NCI-H2029 (cell line): Measurements from ENCODE around the gene MYLK2.
A peak's percentile ranks its signal among the peaks of the same experiment; 100 is the strongest.

Experiments
- DNase-seq: peaks from one replicate; lab custom pipeline; 2025; lab: John Stamatoyannopoulos, UW

The MYLK2 gene

DNA sequence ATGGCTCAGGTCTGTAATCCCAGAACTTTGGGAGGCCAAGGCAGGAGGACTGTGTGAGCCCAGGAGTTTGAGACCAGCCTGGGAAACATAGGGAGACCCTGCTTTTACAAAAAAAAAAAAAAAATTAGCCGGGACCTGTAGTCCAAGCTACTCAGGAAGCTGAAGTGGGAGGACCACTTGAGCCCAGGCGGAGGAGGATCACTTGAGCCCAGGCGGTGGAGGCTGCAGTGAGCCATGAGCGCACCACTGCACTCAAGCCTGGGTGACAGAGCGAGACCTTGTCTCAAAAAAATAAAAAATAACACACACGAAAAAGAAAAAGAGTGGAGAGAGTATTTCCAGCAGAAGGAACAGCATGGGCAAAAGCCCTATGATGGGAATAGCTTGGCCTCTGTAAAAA, 53.2 kb downstream of the MYLK2 start:
- peak; percentile 25 for DNase-seq

DNA sequence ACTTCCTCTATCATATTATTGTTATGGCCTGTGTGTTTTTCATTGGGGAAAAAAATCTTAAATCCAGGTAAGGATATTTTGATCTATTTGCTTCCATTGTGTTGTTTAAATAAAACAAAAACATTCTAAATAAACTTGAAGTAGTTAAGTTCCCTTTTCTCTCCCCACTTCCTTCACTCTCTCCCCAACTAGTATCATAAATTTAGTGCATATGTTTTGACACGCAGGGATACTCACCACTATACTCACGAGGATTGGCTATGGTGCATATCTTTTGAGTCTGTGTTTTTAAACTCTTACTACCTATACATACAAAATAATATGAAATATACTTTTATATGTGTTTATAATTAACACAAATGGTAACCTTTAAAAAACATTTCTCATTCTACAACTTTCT, 56.5 kb downstream of the MYLK2 start:
- no peak for DNase-seq

DNA sequence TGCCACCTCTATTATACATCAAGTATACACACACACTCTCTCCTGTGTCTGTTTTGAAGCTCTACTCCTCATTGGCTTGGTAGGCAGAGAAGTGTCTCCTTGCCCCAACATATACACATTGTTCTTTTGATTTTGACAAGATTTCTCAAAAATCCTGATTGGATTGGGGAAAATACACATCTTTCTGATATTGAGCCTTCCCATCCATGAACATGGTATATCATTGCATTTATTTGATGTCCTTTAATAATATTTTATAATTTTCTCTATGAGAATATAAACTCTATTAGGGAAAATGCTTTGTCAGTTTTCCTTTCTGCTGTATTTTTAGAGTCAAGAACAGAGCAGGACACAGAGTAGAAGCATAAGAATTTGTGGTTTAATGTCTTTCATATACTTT, 58.5 kb downstream of the MYLK2 start:
- no peak for DNase-seq

DNA sequence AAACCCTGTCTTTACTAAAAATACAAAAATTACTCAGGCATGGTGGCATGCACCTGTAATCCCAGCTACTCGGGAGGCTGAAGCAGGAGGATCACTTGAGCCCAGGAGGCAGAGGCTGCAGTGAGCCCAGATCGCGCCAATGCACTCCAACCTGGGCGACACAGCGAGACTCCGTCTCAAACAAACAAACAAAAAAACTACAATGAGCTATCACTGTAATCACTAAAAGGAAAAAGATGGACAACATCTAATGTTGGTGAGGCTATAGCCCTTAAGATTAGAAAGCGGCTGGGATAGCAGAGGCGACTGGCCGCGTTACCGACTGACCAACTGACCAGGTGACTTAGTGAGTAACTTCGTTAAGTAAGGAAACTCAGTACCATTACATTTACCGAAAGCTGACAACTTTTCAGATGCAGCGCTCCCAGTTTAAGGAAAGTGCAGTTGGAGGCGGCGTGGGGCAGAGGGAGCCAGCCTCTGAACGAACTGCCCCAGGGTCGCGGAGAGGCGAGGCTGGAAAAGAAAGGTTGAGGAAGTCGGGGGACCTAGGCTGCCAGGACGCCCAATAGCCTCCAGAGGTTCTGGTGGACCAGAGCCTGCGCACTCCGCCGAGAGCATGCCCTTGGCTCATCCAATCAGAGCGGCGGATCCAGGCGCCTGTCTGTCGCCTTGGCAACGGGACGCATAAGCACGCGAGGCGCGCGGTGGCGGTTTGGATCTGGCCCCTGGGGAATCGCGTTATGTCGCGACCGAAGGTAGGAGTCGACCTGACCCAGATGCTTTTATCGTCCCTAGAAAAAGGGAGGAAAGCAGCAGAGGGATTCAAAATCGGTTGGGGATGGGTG, 60.2 kb downstream of the MYLK2 start:
- DNase-seq: peak; percentile 90

DNA sequence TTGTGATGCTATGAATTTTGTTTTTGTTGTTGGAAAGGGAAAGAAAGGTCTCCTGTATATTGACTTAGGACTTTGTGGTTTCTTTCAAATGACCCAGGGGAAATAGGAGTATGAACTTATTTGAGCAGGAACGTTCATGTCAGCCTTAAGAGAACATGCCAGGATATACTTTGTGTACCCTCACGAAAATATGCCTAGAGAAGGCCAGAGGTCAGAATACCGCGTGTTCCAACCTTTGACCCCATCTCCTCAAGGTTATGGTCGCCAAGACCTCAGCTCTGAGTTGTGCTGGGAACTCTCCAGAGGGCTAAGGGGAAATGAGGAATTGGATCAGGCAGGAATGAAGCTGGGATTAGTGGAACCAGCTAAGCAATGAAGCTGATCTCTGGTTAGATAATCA, 62.8 kb downstream of the MYLK2 start:
- no peak for DNase-seq

DNA sequence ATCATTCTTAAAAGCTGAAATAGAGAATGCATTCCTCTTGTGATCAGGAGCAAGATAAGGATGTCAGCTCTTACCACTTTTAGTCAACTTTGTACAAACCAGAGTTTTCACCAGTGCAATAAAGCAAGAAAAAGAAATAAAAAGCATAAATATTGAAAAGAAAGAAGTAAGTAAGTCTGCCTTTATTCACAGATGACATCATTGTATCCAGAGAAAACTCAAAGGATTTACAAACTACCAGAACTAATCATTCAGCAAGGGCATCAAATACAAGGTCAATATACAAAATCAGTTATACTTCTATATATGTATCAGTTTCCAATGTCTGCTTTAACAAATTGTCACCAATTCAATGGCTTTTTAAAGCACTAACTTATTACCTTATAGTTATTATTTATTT, 64.7 kb downstream of the MYLK2 start:
- no peak for DNase-seq
